Fibroblast of skin of back (primary cell): ENCODE results near the gene GLS2.

ENCODE experiments used
- DNase-seq: peaks from one replicate; pipeline ENCODE4 v3.0.0-alpha.2; 2013

The GLS2 gene

GRCh38 chr12:56437430-56438176, 50.4 kb downstream of the GLS2 start:
- DNase-seq, result no peak

DNA sequence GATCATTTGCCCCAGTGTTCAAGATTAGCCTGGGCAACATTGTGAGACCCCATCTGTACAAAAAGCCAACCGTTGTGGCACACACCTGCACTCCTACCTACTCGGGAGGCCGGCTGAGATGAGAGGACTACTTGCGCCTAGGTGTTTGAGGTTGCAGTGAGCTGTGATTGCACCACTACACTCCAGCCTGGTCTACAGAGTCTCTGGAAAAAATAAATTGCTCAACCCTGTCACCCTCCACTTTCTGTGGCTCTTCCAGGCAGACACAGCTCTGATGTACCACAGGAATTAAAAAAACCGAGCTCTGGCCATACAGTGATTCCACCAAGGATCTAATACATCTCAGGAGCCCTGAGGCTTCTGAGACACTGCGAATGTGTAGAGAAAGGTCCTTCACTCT, 53.1 kb downstream of the GLS2 start:
- no peak for DNase-seq

- DNase-seq, result no peak
Observed at GRCh38 chr12:56431850-56432249, 56.1 kb downstream of the GLS2 start.

DNA sequence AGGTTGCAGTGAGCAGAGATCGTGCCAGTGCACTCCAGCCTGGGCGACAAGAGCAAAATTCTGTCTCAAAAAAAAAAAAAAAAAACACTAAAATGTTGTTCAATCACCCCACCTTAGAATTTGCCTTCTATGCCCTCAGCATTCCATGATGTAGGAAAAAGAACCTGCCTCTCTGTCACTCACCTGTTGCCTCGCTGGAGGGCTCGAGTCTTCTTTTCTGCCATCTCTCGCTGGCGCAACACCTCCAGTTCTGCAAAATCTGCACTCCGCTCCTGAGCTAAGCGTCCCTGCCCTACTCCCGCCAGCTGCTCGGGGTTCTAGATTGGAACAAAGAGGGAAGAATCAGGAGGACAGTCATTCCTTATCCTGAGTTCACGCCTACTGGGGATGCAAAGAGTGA, 56.7 kb downstream of the GLS2 start:
- no peak for DNase-seq

DNA sequence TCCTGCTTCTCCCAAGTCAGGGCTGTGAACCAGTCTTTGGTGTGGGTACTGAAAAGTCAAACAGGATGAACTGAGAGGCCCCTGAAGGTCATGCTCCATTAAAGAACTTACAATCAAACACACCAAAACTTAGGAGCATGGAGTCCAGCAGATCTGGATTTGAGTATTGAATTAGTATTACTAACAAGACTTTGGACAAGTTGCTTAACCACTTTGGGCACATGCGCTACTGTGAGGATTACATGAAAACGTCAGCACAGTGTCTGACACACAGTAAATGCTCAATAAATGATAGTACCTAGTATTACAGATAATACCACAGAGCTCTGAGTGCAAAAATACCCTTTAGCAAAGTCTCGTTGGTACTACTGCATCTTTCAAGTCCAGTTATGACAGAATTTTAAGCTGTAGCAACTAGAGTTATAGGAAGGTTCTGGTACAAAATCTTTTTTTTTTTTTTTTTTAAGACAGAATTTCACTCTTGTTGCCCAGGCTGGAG, 62.0 kb downstream of the GLS2 start:
- DNase-seq, result no peak

GRCh38 chr12:56425193-56425592, 62.8 kb downstream of the GLS2 start:
- DNase-seq, result no peak
